ENCODE results near the gene CLEC19A.
A peak's percentile ranks its signal among the peaks of the same experiment; 100 is the strongest.

The CLEC19A gene

GRCh38 chr16:19330841-19331397 lies 45.4 kb downstream of the CLEC19A start:
- no peak for DNase-seq

GRCh38 chr16:19331794-19332193 lies 46.3 kb downstream of the CLEC19A start:
- no peak for DNase-seq

DNA sequence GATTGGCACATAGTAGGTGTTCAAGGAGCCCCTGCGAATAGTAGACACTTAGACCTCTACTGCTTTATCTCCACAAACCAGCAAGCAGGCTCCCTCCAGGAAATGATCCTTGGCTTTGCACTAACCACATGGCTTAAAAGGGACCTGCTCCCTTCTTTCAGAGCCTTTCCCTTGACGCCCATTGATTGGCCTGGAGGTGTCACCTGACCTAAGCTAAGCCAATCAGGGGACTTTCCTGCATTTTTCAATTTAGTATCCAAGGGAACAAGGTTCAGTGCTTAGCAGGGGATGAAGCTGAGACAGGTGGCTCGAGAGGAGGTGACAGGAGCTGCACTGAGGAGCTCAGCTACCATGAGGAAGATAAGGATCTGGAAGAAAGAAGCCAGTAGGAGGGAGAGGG lies 52.8 kb downstream of the CLEC19A start:
- no peak for DNase-seq

GRCh38 chr16:19344224-19344801 lies 58.8 kb downstream of the CLEC19A start:
- no peak for DNase-seq

DNA sequence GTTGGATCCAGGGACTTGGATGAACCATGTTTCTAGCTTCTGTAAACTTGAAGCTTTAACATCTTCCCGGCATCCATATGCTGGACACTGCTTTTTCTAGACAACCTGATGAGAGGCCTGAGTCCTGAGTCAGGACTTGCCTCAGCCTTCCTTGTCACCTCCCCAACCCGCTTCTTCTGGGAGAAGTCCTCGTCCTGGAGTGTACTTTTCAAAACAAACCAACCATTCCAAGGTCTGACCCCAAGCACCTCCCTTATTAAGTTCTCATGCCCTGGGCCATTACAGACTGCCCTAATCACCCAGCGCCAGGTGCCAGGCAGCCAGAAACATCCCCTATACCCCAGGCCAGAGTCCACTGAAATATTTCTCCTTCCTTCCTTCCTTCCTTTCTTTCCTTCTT lies 59.4 kb downstream of the CLEC19A start:
- no peak for DNase-seq

GRCh38 chr16:19346335-19346922 lies 60.9 kb downstream of the CLEC19A start:
- no peak for DNase-seq

- DNase-seq: no peak
Observed at GRCh38 chr16:19348125-19348524, 62.6 kb downstream of the CLEC19A start.

- peak in 1 of 2 experiments; percentile 10 for DNase-seq
Observed at GRCh38 chr16:19348578-19349315, 63.2 kb downstream of the CLEC19A start.

DNA sequence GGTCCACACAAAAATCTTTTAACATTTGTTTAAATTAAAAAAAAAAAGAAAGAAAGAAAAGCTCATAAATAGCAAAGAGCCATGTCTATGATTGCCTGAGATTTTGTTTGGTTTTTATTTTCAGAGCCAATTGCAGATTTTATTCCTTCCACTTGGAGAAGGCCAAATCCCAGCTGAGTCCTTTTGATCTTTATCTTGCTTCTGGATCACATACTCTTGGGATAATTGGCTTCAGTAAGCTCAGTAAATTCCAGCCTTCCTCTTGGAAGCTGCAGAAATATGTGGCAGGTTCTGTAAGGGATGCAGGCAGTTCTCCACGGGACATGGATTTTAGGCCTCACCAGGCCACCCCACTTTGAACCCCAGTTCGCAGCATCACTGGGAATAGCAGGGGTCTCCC lies 68.8 kb downstream of the CLEC19A start:
- DNase-seq: no peak

GRCh38 chr16:19356024-19356952 lies 70.8 kb downstream of the CLEC19A start:
- no peak for DNase-seq

GRCh38 chr16:19359556-19359955 lies 74.0 kb downstream of the CLEC19A start:
- DNase-seq: no peak

All from NCI-H526 (cell line).